ENCODE measurements around the gene FAM53B.

Gene FAM53B

DNA sequence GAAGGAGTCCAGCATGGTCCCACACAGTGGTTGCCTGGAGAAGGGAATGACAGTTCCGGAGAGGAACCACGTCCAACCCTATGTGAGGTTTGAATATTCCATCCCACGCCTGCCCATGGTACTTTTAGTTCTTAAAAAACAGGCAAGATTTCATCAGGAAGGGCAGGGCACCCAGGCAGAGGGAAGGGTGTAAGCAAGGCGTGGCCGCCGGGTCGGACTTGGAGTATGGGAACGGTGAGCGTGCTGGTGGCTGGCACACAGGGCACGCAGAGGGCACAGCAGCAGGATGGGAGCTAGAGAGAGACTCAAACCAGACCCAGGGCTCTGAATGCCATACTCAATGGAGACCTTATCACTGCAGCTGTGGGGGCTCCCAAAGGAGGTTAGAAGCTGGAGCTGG lies 34.3 kb downstream of the FAM53B start:
- no peak for DNase-seq (ENCODE audit: low spot score)

DNA sequence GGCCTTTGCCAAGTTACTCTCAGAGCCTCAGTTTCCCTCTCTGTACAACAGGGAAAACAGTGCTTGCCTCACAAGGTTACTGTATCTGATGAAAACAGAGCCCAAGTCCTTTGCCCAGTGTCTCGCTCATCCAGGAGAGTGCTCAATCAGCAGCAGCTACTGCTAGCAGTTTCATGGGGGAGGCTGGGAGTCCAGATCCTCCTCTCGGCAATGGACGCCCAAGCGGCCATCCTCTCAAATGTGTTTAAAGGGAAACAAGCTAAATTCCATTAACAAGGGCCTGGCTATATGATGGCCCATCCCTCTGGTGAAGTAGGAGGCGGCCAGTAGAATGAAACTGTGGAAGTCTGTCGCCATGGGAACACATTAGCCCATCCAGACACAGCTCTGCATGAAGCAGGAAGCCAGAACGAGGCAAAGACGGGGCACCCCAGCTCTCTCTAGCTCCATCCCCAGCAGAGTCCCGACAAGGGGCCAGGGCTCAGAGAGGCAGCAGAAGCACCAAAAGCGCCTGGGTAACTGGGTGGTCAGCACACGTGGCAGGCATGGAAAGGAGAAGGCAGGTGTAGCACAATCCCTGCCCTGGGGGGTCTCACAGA lies 35.2 kb downstream of the FAM53B start:
- no peak for DNase-seq (ENCODE audit: low spot score)

DNA sequence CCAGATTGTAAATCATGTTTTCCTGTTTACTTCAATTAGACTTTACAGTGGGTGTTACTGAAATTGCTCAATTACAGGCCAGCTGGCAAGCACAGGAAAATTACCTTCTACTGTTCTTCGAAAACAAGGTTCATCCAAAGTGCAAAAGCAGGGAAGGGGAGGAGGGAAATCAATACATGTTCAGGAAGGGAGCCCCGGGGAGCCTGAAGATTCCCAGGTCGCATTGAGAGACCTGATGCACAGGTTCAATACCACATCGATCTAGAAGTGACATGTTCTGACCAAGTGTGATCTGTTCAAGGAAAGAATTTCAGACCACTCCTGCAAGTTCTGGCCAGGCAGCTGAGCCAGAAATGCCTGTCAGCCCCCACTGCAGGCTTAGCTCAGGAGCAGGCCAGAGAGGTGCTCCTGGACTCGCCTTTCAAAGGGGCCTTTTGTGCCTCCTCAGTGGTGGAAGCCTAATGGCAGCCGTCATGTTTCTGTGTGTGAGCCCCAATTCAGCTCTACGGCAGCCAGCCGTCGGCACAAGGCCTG lies 35.9 kb downstream of the FAM53B start:
- no peak for DNase-seq (ENCODE audit: low spot score)

DNA sequence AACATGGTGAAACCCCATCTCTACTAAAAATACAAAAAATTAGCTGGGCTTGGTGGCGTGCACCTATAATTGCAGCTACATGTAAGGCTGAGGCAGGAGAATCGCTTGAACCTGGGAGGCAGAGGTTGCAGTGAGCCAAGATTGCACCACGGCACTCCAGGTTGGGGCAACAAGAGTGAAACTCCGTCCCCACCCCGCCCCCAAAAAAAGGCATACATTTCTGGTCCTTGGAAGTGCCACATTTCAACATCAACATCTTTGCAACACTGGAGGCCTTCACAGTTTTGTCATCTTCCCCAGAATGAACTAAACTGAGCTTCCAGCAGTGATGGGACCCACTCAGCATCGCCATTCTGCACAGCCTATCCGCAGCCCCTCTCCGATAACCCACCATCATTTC lies 36.6 kb downstream of the FAM53B start:
- DNase-seq (ENCODE audit: low spot score) = no peak

DNA sequence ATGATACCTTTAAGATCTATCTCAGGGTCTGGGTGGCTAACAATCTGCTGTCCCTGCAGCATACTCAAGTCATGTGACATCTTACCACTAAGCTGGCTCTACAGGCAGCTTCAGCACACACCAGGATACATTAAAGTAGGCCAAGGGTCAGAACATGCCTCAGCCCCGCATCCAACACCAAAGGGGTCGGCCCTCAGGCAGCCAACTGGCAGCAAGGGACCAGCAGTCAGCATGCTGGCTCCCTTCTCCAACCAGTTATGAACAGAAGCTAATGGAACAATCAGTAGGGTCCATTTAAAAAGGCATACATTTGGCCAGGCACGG lies 37.1 kb downstream of the FAM53B start:
- DNase-seq (ENCODE audit: low spot score) = no peak

DNA sequence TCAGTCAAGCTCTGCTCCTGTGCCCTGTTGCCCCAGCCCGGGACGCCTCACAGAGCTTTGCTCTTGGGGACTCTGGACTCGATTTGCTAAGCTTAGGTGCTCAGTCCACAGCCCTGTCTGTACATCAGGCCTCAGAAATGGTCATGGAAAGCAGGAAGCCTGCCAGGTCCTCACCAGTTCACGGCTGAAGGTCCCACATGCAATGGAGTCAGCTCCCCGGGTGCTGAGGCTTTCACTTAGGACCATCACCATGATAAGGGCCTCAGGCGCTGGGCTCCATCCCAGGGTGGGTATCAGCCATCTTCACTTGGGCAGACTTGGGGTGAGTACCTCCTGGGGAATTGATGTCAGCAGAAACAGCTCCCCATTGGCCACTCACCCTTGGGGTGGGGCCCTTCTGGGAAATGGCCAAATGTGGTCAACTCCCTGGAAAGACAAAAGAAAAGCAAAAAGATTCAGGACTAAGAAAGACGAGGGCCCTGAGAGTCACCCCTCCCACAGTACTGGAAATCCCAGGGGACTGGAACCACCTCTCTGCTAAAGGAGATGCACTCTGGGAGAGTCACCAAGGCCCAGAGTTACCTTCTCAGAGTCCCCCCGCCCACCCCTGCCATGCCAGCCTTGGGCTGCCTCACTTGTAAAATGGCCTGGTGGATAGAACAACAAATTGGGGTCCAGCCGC lies 37.6 kb downstream of the FAM53B start:
- DNase-seq (ENCODE audit: low spot score) = no peak

DNA sequence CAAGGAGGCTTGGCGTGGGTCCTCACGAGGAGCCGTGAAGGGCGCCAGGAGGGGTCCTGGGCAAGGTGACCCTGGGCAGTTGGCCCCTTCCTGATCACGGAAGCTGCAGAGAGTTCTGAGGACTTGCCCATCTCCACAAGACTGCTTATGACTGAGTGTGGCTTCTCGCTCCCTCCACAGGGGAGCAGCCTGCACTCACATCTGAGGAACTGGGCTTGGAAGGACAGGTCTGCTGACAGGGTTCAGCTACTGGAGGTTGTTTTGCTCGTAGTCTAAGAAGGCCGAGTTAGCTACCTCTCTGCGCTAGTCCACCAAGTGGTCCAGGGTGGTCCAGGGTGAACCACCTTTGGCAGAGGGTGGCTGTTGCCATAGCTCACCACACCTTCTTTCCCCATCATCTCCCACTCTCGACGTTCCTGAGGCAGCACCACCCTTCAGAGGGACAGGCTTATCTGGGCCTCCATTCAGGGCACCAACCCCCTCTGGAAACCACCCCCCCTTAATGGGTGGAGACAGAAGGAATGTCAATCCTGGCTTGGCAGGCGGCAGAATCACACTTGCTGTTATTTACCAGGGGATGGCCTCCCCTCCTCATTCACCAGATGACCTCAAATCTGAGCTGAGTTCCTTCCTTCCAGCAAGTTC lies 38.2 kb downstream of the FAM53B start:
- no peak for DNase-seq (ENCODE audit: low spot score)

DNA sequence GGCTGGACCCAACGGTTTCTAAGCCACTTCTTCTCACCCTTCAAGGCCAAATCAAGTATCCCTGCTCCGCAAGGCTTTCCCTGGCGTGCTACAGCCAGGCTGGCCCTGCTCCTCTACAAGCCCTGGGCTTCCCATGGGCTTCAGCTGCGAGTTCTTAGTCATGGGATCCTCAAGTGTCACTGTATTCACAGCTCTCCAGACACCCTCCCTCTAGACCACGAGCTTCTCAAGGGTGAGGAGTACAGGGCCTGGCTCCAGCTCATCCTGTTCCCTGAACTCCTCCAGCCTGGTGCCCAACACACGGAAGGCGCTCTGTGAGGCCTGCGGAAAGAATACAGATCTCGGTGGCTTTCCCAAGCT lies 38.8 kb downstream of the FAM53B start:
- no peak for DNase-seq (ENCODE audit: low spot score)

DNA sequence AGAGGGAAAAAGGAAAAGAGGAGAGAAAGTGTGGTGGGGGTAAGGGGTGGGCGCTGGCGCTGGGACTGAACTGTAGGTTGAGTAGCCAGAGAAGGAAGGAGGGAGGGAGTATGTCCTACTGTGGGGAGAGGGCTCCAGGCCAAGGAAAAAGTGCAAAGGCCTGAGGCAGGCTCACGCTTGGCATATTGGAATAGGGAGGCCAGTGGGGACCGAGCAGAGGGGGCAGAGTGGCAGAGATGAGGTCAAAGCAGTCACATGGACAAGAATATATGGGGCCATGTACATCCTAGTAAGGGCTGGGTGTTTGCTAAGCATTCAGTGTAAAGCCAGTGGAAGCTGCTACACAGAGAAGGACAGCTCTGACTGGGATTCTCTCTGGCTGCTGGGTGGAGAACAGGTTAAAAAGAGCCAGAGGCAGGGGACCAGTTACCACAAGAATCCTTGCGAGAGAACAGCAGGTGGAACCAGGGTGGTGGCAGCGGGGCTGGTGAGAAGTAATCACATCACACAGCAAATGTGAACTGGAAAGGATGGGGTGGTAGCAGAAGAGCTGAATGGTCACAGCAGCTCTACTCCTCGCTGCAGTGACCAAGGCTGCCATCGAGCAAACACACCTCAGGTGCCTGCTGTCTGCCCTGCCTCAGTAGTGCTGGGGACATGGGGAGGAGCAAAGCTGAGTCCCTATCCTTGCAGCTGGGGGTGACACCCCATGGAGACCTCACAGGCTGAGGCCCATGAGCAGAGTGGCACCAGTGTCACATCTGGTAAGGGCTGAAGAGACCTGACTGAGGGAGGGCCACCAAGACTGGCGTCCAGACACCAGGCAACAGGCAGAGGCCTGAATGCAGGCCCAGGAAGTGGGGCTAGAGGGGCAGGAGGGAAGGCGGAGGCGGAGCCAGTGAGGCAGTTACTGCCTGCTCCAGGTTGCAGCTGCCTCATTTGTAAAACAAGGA lies 39.5 kb downstream of the FAM53B start:
- DNase-seq (ENCODE audit: low spot score) = no peak

DNA sequence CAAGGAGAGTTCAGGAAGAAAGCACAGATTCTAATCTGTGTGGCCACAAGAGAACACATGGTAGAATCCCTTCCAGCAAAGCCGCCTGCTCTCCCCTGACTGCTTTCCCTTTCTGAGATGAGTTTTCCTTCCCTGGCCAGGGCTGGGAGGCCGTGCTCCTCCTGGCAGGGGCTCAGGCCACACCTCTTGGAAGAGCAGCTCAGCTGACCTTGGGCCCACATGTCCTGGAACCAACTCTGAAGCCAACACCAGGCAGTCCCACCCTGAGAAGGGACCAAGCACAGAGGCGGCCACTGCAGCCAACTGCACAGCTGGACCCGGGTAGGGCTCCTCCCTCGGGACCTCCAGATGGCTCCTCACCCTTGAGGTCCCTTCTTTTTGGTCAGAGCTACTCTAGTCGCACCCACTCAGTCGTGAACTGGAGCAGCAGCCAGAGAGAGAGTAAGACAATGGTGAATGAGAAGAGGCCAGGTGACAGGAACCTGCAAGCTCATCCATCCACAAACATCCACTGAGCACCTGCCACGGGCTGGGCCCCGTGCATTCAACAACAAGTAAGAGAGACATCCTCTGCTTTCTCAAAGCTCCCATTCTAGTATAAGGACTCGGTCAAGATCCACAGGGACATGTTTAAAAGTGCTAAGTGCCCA lies 40.3 kb downstream of the FAM53B start:
- peak; percentile 56 for DNase-seq (ENCODE audit: low spot score)

DNA sequence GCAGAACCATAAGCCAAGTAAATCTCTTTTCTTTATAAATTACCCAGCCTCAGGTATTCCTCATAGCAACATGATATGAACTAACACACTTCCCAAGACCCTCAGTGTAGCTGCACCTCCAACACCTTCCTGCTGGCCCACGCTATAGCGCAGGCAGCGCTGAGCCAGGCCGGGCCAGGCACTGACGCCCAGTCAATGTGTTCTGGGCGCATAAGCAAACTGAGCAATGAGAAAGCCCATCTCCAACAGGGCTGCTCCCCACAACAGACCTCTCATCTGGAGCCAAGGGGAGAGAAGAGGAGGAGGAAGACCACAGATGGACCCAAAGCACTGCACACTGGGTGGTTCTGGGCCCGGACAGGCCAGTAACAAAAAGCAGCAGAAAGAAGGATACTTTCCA lies 40.8 kb downstream of the FAM53B start:
- DNase-seq (ENCODE audit: low spot score) = no peak

DNA sequence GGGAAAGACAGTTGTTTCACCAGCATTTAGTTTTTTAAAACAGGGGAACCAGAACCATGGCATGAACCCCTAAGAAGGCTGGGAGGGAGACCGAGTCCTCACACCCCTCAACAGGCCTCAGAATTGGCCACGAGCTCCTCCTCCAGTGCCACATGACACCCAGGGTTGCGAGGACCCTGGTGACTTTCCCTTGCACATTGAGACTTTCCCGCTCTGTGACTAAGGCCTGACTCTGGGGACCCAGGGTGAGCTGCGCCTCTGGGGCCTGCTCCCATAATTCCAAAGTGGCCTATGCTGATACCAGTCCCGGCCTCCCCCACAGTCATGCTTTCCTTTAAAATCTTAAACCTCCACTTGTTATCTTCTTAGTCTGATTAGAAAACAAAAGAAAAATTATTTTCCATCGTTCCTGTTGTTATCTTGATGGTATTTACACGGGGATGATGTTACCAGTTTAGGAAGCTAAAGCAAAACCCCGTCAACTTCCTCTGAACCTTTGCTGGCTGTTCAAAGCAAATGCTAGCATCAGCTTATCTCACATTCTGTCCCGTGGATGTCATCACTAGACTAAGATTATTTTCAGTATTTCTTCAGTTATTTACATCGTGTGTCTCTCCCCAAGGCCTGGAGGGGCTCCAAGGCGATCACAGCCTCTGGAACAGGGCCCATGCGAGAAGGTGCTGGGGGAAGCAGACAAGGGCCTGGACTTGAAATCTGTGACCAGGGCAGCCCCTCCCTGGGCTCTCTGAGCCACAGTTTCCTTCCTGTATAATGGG lies 42.1 kb downstream of the FAM53B start:
- DNase-seq (ENCODE audit: low spot score) = no peak

DNA sequence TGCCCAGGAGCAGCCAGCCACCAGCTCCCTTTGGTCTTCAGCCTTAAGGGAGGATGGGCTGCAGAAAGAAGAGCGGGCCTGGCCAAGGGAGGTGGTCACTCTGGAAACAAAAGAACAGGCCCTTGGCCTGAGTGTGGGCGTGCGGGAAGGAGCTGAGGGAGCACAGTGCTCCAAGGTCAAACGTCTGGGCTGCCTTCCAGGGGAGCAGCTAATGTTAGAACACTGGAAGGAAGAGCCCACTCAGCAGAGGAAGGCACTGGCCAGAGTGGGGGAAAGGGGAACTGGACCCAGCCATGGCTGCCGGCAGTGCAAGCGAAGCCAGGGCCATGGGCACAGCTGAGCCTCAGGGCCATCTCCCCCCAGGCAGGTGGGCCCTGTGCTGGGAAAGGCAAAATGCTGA lies 42.7 kb downstream of the FAM53B start:
- peak; percentile 54 for DNase-seq (ENCODE audit: low spot score)

DNA sequence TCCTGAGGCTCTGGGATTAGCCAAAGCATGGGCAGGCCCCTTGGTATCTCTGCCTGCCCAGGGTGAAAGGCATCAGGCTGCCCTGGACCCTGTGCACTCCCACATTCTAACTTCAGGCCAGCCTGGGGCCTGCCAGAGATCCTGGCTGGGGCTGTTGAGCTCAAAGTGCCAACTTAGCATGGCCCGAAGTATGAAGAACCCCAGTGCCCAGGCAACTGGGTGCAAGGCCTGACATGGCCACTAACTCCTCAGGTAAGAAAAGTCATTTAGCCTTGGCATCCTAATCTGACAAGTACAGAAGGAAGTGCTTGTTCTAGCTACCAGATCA lies 43.2 kb downstream of the FAM53B start:
- DNase-seq (ENCODE audit: low spot score) = no peak

DNA sequence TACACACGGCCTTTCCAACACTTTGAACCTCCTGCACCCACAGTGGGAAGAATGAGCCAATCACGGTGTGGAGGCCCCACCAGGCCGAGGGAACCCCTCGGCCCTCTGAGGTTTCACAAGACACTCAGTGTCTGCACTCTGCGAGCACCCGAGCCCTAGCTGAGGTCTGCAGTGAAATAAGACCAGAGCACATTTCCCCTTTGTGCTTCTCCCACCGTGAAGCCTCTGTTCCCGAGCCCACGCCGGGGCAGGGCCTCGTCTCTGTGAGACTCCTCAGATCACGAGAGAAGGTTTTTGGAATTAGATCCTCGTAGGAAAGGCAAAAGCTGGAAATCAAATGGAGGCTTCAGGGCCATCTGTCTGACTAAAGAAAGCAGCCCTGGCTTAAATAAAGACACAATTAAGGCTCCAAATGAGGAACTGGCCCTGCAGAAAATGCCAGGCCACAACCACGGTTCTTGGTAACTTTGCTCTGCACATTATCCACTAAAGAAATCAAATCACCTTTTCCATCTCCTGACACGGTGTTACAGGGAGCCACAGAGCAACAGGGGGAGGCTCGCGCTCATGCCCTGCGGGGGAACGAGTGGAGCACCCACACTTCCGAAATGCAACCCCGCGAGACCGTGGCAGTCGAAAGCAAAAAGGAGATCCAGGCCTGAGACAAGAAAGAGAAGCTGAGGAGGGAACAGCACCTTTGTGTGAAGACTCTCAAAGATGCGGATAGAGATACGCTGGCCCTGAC lies 43.7 kb downstream of the FAM53B start:
- no peak for DNase-seq (ENCODE audit: low spot score)

DNA sequence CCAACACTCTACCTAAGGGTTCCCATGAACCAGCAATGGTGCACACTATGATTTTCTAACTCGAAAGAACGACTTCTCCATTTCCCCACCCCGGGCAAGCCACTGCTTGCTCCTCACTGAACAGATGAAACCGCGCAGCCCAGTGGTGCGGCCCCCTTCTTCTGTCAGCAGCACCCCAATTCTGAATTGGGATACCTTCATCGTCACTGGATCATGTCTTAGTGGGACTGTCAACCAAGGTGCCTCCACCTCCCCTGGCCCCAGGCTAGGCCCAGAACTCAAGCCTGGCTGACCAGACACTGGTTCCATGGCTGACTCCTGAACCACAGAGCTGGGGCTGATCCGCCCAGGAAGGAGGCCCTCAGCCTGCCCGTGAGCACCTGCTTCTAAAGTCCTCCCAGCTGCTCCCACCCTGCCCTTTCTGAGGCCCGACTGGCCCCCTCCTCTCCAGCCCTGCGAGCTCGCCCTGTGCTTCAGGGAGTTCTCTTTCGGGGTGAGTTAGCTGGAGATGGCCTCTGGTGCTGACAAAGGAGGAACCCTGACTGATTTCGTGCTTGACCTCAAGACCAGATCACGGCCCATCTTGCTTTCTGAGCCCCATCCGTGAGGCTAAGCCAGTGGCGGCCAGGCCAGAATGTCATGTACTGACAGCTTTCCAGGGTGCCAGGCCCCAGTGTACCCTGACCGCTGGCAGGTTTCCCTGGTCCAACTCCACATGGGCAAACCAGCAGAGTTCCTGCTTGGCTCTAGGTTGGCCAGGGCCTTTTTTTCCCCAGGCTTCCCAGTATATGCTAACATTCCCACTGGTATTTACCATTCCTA lies 44.5 kb downstream of the FAM53B start:
- no peak for DNase-seq (ENCODE audit: low spot score)

DNA sequence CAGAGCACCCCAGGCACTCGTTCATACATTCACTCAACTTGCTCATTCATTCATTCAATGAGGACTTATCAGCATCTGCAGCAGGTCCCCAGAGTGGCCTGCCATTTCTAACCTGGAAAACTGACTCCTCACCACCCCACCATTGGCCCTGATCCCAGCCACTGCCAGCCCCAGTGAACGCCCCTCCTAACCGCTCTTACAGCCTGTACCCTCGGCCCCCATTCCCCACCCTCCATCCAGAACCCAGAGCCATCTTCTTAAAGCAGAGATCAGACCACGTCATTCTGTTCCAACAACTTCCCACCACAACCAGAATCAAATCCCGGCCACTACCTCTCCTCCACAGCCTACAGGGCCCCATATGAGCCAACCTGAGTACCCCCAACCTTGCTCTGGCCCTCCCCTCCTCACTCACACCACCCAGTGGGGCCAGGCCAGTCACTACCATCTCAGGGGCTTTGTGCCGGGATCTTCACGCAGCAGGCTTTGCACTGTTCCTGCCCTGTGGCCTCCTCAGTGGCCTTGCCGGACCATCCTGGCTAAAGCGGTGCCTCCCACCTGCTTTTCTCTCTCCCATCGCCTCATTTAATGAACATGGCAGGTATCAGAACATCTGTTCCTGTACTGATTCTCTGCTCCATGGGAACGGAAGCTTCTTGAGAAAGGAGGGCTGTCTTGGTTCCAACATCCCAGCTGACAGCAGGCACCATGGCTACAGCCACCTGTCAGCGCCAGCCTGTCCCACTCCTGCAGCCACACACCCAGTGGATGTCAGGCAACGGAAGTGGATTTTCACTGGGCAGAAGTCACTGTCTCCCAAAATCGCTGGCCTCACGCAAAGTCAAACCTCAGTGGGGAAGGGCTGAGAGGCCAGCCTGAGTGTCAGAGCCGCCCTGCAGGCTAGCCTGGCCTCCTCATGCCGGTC lies 45.4 kb downstream of the FAM53B start:
- no peak for DNase-seq (ENCODE audit: low spot score)

DNA sequence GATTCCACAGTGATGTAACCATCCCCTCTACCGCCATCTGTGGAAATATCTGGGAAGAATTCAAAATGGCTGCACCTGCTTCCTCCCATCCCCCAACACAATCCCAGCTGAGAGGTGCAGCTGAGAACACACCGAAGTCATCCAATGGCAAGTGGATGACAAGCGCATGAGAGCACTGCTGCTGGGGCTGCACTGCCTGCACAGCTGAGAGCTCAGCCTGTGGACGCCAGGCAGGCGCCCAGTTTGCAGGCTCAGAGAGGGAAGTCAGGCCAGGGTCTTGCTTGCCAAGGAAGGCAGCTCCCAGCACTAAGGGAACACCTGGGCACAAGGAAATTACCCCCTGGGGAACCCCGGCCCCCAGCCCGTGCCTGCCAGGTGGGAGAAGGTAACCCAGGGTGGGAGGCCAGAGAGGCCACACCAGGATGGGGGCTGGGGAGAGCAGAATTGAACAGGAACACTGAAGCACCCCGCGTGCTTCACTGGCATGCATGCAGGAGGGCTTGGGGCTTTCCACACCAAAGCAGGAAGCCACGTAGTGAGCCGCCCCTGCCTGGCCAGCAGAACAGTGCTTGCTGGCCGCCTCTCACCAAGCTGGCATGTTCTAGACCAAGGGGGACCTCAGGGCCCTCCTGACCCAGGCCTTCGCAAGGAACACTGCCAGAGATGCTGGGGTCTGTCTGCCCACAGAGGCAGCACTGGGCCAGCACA lies 46.2 kb downstream of the FAM53B start:
- peak; percentile 46 for DNase-seq (ENCODE audit: low spot score)

All from AG20443 (cell line).